ENCODE data around the gene SLC6A3. TPM values are rescaled to one million over a fixed set of nuclear protein-coding genes. Genes with fewer than 3 reads are reported as not detected.

Gene SLC6A3
- total RNA-seq, 2 experiments from 2014 or later, result not detected

DNA sequence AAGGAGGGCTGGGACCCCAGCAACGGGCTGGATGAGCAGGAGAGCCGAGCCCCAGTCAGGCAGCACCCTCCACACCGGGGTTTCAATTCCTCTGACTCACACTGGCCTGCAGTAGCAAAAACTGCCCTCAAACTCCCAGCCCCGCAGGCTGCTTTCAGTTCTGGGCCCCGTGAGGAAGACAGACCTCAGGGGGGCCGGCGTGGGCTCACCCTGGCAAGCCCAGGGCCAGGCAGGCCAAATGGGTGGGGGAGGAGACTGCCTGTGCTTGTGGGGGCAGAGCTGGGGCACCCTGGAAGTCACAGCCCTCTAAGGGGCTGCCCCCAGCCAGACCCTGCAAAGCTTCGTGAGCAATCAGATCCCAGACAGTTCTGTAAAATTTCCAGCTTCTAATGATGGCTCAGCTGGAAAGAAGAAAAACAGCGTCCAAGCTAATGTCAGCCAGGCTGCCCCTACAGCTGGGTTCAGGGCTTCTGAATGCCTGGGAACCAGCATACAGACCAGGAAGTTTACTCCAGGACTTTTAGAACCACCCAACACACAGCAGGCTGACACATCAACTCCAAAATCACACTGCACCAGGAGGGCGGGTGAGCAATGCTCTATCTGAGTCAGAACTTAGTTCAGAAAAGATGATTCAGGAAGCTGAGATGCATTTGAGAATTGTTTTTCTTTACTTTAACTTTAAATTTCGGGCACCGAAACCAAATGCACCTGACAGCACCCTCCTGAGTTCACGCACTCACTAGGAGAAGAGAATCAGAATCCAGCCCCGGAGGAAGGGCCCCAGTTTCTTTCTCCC is 43.8 kb upstream of the SLC6A3 start:
- H3K9me2 ChIP-seq (ENCODE audit: insufficient read depth, low read length), result no peaks in the 10 kb centered on the region
- TF ChIP-seq, protein P1, sequence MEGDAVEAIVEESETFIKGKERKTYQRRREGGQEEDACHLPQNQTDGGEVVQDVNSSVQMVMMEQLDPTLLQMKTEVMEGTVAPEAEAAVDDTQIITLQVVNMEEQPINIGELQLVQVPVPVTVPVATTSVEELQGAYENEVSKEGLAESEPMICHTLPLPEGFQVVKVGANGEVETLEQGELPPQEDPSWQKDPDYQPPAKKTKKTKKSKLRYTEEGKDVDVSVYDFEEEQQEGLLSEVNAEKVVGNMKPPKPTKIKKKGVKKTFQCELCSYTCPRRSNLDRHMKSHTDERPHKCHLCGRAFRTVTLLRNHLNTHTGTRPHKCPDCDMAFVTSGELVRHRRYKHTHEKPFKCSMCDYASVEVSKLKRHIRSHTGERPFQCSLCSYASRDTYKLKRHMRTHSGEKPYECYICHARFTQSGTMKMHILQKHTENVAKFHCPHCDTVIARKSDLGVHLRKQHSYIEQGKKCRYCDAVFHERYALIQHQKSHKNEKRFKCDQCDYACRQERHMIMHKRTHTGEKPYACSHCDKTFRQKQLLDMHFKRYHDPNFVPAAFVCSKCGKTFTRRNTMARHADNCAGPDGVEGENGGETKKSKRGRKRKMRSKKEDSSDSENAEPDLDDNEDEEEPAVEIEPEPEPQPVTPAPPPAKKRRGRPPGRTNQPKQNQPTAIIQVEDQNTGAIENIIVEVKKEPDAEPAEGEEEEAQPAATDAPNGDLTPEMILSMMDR (conservative IDR thresholded peaks at IDR 0.05; ENCODE audit: low read length), result no peak
- no peak for TF ChIP-seq EZH2phosphoT487 (IDR thresholded peaks at IDR 0.05; ENCODE audit: borderline replicate concordance, low read depth, low read length)
- H3K4me1 ChIP-seq (ENCODE audit: insufficient read depth, low read length, poor library complexity, severe bottlenecking), result peaks cover 45% of the 10 kb centered on the region
- H3K4me3 ChIP-seq (ENCODE audit: low read depth, low read length, poor library complexity, severe bottlenecking), result peak overlapping the region; percentile 4
- no peaks in the 10 kb centered on the region for H4K20me1 ChIP-seq (ENCODE audit: insufficient read depth, low read length)
- H3K79me2 ChIP-seq (ENCODE audit: insufficient read depth, low read depth, low read length), result no peaks in the 10 kb centered on the region
- peak overlapping the region; percentile 45 for H3K4me2 ChIP-seq (ENCODE audit: low read length)
- H3K36me3 ChIP-seq (ENCODE audit: insufficient read depth, low read length), result peaks cover 90% of the 10 kb centered on the region
- BruUV-seq (replicated peaks), result no TSS peak
- ChIA-PET CTCF (ENCODE audit: unreplicated experiment) (no interaction called here), POLR2A (interaction anchor here (0.9 kb wide), 1 partner anchor 14 kb away, joined by 3 read pairs; no protein-coding TSS in a partner anchor)
- peak overlapping the region; percentile 49 for H3K27ac ChIP-seq (ENCODE audit: low read depth, low read length, poor library complexity, severe bottlenecking)
- intact Hi-C loops (cut with micrococcal nuclease; ENCODE audit: unreplicated experiment), result no loop called here
- no peak overlapping the region for H2AFZ ChIP-seq (ENCODE audit: low read length)
- peak; percentile 65 for DNase-seq (ENCODE audit: low spot score)
- no peaks in the 10 kb centered on the region for H3K9me3 ChIP-seq (ENCODE audit: low read length)

DNA sequence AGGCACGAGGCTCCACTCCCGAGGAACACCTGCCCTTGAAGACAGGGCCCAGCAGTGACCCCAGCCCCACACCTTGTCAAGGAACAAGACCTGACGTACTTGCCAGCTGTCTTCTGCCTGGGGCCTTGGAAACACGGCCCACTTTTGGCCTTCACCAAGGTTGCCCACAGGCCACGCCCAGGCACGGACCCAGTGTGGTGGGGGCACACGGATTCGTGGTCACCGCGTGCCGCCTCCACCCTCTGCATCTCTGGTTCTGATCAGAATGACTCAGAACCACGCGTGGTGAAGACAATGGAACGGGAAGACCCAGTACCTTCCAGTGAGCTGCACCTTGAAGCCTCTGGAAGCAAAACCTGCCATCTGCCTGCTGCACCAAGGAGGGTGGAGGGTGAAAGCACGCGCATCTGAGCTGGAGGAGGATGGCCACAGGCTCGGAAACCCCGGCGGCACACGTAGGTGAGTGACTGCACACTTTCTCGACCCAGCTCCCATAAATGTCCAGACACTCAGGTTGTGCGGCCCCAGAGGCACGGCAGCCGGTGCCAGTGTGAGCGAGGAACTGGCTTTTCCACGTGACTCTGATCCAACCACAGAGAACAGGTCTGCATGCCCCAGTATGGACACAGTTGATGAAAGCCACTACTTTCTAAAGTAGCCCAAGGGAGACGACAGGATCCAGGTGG is 42.0 kb upstream of the SLC6A3 start:
- TF ChIP-seq, protein P1 (conservative IDR thresholded peaks at IDR 0.05; ENCODE audit: low read length), result no peak
- no peak for TF ChIP-seq EZH2phosphoT487 (IDR thresholded peaks at IDR 0.05; ENCODE audit: borderline replicate concordance, low read depth, low read length)
- peaks cover 80% of the 10 kb centered on the region for H3K36me3 ChIP-seq (ENCODE audit: insufficient read depth, low read length)
- ChIA-PET POLR2A (interaction anchor here (1.2 kb wide), 1 partner anchor 25 kb away, joined by 4 read pairs; no protein-coding TSS in a partner anchor), CTCF (ENCODE audit: unreplicated experiment) (no interaction called here)
- H3K4me3 ChIP-seq (ENCODE audit: low read depth, low read length, poor library complexity, severe bottlenecking), result no peak overlapping the region
- H3K9me3 ChIP-seq (ENCODE audit: low read length), result no peaks in the 10 kb centered on the region
- no peaks in the 10 kb centered on the region for H3K9me2 ChIP-seq (ENCODE audit: insufficient read depth, low read length)
- no peaks in the 10 kb centered on the region for H4K20me1 ChIP-seq (ENCODE audit: insufficient read depth, low read length)
- no peak overlapping the region for H3K4me2 ChIP-seq (ENCODE audit: low read length)
- DNase-seq (ENCODE audit: low spot score), result no peak
- no peaks in the 10 kb centered on the region for H3K79me2 ChIP-seq (ENCODE audit: insufficient read depth, low read depth, low read length)
- no peak overlapping the region for H2AFZ ChIP-seq (ENCODE audit: low read length)
- H3K27ac ChIP-seq (ENCODE audit: low read depth, low read length, poor library complexity, severe bottlenecking), result no peak overlapping the region
- H3K4me1 ChIP-seq (ENCODE audit: insufficient read depth, low read length, poor library complexity, severe bottlenecking), result peaks cover 45% of the 10 kb centered on the region
- no TSS peak for BruUV-seq (replicated peaks)
- intact Hi-C loops (cut with micrococcal nuclease; ENCODE audit: unreplicated experiment), result no loop called here

Data from OCI-LY7 (cell line).